WI38 (cell line): Measurements from ENCODE around the gene DHX35.

Source experiments
- H3K4me3 ChIP-seq: 2 replicates; pipeline ENCODE4 v1.5.1; 2011; ENCODE audit warnings: low read depth, mild to moderate bottlenecking, control low read depth, low read length
- TF ChIP-seq, protein P1 (sequence below): IDR thresholded peaks from 2 replicates; pipeline ENCODE4 v1.5.1; 2012; ENCODE audit warnings: low read depth, mild to moderate bottlenecking, control low read depth, low read length

Gene DHX35

DNA sequence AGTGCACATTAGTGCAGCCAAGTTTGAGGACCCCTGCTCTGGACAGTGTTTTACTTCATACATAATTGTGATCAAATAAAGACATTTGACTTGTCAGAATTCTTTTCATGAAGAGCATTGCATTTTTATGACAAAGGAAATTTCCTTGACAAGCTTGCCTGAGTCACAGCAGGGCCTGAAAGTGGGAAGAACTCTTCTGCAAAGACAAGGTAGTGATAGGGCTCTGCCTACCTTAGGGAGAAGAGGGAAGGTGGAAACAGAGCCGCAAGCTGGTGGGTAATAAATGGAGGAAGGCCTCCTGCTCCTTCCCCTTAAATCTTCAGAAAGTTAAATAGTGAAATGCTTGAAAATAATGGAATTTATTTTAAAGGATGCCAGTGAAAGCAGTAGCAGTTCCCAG, 118.2 kb downstream of the DHX35 start:
- TF ChIP-seq, protein P1, sequence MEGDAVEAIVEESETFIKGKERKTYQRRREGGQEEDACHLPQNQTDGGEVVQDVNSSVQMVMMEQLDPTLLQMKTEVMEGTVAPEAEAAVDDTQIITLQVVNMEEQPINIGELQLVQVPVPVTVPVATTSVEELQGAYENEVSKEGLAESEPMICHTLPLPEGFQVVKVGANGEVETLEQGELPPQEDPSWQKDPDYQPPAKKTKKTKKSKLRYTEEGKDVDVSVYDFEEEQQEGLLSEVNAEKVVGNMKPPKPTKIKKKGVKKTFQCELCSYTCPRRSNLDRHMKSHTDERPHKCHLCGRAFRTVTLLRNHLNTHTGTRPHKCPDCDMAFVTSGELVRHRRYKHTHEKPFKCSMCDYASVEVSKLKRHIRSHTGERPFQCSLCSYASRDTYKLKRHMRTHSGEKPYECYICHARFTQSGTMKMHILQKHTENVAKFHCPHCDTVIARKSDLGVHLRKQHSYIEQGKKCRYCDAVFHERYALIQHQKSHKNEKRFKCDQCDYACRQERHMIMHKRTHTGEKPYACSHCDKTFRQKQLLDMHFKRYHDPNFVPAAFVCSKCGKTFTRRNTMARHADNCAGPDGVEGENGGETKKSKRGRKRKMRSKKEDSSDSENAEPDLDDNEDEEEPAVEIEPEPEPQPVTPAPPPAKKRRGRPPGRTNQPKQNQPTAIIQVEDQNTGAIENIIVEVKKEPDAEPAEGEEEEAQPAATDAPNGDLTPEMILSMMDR: no peak
- no peak overlapping the region for H3K4me3 ChIP-seq

DNA sequence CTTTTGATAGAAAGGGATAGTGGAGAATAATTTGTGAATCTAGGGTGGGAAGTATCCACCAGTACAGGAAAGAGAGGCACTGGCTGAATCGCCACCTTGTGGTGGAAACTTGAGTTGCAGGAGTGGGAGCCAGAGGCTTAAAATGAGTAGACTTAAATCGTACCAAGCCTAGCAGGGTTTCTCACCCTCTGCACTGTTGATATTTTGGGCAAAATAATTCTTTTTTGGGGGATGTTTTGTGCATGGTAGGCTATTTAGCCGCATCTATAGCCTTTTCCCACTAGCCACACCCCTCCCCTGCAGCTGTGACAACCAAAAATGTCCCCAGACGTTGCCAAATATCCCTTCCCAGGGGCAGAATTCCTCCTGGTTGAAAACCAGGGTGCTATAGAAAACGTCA, 119.1 kb downstream of the DHX35 start:
- H3K4me3 ChIP-seq: no peak overlapping the region
- TF ChIP-seq, protein P1: peak; percentile 90

DNA sequence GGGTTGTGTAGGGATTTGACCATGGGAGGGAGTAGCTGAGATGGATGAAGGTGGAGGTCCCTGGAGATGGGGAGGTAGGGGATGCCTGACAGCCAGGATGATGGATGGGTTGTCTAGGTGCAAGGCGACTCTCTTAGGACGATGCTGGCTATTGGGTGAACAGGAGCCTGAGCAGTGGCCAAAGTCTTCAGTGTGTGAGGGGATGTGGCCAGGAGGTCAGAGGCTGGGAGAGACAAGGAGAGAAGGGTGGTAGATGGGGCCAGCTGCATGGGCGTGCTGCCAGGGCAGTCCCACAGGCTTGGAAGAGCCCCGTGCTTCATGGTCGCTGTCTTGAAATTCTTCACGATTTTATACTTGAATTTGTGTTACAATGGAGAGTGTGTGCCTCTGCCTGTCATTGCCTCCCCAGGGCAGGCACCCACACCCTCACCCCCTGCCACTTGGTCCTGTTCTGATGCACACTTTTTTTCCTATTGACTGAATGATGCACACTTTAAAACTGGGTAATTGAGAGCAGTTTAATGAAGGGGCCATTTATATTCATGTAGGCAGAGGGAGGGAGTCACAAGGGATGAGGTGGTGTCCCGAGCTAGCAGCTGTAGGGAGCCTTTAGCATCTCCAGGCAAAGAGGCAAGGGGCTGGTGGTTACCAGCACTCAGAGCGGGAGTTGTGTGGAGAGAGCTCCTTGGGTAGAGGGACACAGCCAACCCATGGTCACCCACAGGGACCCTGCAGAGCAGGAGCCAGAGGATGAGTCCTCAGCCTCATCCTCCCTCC, 120.7 kb downstream of the DHX35 start:
- TF ChIP-seq, protein P1: no peak
- H3K4me3 ChIP-seq: no peak overlapping the region

DNA sequence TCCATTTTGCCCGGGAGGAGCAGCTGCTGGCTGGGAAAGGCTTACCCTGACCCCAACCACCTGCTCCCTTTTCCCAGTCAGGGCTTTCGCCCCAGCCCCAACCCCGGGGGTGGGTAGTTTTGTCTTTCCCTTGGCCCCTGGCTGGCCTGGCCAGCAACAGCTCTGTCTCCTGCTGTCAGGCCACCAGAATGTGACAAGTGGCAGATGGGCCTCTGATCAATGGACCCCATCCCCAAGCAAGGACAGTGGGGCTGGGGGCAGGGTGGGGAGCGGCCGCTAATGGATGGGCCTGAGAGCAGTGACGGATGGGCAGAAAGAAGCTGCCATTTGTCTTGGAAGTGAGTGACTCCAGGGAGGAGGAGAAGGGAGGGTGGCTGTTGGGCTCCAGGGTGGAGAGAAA, 121.6 kb downstream of the DHX35 start:
- TF ChIP-seq, protein P1: no peak
- H3K4me3 ChIP-seq: no peak overlapping the region

DNA sequence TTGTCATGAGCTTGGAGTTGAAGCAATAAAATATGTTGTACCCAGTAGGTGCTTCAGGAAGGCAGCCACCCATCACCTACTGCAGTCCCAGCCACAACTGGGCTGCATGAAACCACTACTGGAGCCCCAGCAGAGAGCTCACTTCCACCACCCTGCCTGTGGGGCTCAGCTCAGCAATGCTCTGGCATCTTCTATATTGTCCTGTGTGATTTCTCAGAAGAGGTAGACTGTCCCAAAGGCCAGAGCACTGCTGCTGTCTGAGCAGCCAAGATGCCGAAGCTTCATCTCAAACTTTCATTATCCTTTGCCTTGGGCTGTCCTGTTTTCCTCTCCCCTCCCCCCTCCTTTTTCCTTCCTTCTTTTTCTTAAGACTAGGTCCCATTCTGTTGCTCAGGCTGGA, 126.9 kb downstream of the DHX35 start:
- no peak overlapping the region for H3K4me3 ChIP-seq
- TF ChIP-seq, protein P1: no peak
